ENCODE measurements around the gene FAM83E.
"Not testable (repeated sequence)": the region's sequence is repeated elsewhere in the genome, so short reads cannot be mapped to it uniquely, and the experiment has no call there.

Gene FAM83E

GRCh38 chr19:48608798-48609263 is 6.0 kb downstream of the FAM83E start:
- no peak for FAIRE-seq

- no peak for FAIRE-seq
Measured at GRCh38 chr19:48607359-48607755, 7.5 kb downstream of the FAM83E start.

DNA sequence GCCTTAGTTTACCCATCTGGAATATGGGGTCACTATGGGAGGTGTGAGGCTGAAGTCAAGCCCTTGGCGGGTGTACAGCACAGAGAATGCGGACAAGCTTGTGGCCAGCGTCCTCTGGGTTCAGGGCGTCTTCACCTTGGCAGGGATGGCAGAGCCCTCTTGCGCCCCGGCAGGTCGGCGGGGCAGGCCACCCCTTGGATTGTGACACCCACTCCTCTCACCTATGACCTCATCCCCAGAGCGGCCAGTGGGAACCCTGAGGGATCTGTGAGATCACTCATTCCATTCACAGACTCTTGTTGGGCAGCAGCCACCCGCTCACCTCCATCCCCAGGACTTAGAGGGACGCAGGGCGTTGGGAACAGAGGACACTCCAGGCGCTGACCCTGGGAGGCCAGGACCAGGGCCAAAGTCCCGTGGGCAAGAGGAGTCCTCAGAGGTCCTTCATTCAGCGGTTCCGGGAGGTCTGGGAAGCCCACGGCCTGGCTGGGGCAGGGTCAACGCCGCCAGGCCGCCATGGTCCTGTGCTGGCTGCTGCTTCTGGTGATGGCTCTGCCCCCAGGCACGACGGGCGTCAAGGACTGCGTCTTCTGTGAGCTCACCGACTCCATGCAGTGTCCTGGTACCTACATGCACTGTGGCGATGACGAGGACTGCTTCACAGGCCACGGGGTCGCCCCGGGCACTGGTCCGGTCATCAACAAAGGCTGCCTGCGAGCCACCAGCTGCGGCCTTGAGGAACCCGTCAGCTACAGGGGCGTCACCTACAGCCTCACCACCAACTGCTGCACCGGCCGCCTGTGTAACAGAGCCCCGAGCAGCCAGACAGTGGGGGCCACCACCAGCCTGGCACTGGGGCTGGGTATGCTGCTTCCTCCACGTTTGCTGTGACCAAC is 8.2 kb downstream of the FAM83E start, which contains the start of gene SPACA4:
SPACA4 (plus strand) TSS at position 280 of the 896 bp plus-strand sequence; CDS start at position 517, 237 bp downstream.
- no peak for FAIRE-seq

DNA sequence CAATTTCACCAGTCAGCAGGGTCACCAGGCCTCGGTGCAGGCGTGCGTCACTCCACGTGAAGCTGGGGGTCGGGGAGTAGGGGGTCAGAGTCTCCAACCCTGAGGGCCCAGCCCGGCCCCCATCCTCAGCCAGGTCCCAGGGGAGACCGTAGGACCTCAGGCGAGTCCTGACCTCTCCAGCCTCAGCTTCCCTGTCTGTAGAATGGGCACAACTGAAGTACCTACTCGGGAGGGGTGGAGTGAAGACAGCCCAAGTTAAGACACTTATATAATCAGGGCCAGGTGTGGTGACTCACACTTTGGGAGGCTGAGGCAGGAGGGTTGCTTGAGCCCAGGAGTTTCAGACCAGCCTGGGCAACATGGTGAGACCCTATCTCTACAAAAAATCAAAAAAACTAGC is 11.0 kb downstream of the FAM83E start:
- no peak for FAIRE-seq

DNA sequence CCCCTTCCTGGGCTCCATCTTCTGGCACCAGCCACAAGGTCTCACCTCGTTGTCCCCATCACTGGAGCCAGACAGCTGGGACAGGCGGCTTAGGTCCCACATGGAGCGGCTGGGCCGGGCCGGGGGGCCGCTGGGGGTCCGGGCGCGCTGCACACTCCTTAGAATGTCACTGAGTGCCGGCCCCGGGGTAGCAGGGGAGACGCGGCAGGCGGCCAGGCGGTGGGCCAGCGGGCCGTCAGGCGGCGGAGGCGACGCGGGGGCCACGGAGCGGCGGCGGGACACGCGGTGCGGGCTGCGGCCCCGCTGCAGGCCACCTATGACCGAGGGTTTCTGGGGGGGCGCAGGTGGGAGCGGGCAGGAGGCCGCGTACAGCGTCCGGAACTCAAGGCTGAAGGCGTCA is 11.4 kb downstream of the FAM83E start:
- no peak for FAIRE-seq

- no peak for FAIRE-seq
Measured at GRCh38 chr19:48603001-48603400, 11.9 kb downstream of the FAM83E start.

DNA sequence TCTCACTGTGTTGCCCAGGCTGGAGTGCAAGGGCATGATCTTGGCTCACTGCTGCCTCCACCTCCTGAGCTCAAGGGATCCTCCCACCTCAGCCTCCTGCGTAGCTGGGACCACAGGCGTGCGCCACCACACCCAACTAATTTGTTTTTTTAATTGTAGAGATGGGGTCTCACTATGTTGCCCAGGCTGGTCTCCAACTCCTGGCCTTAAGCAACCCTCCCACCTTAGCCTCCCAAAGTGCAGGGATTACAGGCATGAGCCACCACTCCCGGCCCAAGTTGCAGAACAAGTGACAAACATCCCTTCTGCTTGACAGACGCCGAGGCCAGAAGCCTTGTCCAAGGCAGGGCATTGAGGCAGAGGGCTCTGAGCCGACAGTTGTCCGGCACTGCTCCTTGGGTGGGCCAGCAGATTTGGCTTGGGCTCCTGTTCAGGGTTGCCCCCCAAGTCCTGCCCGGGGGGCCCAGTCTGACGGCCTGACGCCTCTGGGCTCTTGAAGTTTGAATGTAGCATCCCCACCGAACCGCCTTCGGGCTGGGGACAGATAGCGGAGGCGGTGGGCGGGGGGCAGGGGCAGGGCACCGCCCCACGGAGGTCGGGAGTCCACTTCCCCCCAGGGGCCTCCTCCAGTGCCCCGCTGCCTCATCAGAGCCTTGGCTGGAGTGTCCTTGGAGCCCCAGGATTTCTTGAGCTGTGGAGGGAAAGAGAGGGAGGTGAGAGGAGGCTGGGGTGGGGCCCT is 14.0 kb downstream of the FAM83E start:
- no peak for FAIRE-seq

GRCh38 chr19:48598996-48599700 is 15.7 kb downstream of the FAM83E start:
- no peak for FAIRE-seq

DNA sequence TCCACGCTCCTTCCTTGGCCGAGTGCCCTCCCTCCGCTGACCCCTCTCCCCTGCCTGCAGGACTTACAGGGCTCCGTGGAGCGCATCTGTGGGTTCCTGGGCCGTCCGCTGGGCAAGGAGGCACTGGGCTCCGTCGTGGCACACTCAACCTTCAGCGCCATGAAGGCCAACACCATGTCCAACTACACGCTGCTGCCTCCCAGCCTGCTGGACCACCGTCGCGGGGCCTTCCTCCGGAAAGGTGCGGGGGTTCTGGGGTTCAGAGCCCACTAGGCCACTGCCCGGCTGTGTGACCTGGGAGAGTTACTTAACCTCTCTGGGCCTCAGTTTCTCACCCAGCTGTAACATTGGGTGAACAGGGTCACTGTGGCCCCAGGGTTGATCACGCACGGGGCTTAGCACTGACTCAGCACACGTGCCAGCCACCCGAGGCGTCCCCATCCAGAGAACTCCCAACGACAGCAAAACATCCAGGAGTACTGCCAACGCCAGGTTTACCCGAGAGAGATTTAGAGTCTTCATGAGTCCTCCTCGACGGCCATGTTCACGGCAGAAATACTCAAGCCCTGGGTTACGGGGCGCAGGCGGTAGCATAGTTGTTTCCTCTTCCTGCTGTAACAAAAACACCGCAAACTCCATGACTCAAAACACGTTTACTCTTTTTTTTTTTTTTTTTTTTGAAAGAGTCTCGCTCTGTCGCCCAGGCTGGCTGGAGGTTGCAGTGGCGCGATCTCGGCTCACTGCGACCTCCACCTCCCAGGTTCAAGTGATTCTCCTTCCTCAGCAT is 18.0 kb downstream of the FAM83E start:
- no peak for FAIRE-seq

- FAIRE-seq = no peak
Measured at GRCh38 chr19:48596237-48596636, 18.6 kb downstream of the FAM83E start.

DNA sequence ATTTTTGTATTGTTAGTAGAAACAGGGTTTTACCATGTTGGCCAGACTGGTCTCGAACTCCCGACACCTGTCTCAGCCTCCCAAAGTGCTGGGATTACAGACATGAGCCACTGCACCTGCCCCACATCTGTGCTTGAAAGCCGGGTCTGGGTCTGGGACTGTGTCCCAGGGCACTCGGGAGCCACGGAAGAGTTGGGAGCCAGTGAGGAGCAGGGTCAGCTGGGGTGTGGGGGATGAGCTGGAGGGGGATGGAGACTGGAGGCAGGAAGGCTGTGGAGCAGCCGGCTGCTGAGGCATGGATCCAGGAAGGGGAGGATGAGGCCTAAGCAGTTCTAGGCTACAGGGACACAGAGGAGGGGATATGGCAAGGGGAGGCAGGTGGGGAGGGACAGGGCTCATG is 19.0 kb downstream of the FAM83E start:
- no peak for FAIRE-seq

- no peak for FAIRE-seq
Measured at GRCh38 chr19:48595171-48595570, 19.7 kb downstream of the FAM83E start.

DNA sequence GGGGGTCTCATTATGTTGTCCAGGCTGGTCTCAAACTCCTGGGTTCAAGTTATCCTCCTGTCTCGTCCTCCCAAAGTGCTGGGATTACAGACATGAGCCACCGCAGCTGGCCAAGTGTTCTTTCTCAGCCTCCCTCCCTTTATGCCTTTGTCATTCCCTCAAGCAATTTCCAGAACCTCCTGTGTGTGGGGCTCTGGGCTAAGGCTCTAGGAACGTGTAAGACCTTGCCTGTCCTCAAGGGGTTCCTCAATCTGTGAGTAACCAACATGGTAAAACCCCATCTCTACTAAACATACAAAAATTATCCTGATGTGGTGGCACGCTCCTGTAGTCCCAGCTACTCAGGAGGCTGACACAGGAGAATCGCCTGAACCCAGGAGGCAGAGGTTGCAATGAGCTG is 23.9 kb downstream of the FAM83E start:
- FAIRE-seq = no peak

DNA sequence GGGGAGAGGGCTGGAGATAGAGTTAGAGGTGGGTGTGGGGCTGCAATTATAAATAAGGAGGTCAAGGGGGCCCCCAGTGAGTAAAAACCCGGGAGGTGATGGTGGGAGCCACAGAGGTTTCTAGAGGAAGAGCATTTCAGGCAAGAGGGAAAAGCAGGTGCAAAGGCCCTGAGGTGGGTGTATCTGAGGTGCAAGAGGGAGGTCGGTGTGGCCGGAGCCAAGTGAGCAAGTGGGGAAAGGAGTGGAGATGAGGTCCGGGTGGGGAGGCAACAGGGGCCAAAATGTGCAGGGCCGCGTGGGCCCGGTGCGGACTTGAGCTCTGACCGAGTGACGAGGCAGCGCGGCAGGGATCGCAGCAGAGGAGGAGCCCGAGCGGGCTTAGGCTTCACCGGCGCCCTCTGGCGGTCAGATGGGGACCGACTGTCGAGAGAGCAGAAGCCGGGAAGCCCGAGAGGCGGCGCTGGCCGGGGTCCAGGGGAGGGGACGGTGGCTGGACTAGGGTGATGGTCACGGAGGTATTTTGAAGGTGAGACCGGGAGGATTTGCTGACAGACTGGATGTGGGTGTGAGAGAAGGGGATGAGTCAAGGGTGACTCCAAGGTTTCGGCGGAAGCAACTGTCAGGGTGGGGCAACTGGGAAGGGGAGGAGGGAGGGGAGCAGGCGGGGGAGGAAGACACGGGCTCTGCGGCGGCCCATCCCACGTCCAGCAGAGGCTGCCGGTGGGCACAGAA is 26.0 kb downstream of the FAM83E start:
- no peak for FAIRE-seq

GRCh38 chr19:48587387-48587786 is 27.5 kb downstream of the FAM83E start:
- FAIRE-seq = no peak

DNA sequence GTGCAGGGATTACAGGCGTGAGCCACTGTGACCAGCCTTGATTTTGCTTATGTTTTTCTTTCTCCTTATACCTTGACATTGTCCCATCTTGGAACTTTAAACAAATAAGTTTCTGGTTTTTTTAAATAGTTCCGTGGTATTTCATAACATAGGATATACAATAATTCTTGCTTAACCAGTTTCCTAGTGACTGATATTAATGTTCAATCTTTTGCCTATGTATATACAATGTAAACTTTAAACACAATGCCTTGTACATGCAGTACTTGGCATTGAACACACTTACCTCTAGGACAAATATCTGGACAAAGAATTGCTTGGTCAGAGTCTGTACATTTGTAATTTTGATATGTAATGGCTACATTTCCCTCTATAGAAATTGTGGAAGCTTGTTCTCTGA is 32.7 kb downstream of the FAM83E start:
- FAIRE-seq = no peak

GRCh38 chr19:48578891-48579290 is 36.0 kb downstream of the FAM83E start:
- no peak for FAIRE-seq

DNA sequence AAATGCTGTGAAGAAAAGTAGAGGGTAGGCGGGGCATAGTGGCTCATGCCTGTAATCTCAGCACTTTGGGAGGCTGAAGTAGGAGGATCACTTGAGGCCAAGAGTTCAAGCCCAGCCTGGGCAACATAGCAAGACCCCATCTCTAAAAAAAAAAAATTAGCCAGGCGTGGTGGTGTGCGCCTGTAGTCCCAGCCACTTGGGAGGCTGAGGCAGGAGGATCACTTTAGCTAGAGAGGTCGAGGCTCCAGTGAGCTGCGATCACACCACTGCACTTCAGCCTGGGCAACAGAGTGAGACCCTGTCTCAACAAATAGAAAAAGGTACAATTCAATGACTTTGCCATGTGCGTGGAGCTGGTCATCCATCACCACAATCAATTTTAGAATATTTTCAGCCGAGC is 37.0 kb downstream of the FAM83E start:
- FAIRE-seq = not testable (repeated sequence)

- FAIRE-seq = no peak
Measured at GRCh38 chr19:48575931-48576622, 38.8 kb downstream of the FAM83E start.

DNA sequence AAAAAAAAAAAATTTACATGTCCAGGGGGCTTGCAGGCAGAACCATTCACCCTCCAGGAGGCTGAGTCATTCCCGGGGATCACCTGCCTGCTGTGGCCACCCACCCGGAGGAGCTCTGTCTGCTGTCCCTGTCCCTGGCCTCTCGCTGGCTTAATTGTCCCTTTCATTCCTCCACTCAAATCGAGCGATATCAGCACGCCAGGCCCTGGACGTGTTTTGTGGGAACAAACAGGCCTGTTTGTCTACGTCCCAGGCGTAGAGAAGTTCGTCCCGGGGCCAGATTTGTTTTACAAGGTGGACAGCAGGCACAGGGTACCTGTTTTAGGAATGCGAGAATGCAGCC is 41.7 kb downstream of the FAM83E start:
- no peak for FAIRE-seq
